GM03348 (cell line): ENCODE data around the gene SCGB3A2.

Source experiments
- DNase-seq: peaks from one replicate; pipeline ENCODE4 v3.0.0; 2012; ENCODE audit warnings: low spot score

Gene SCGB3A2

GRCh38 chr5:147904110-147904509 is 25.6 kb downstream of the SCGB3A2 start:
- no peak for DNase-seq

GRCh38 chr5:147906326-147907095 is 28.0 kb downstream of the SCGB3A2 start, which contains the start of gene C5orf46:
C5orf46 (minus strand) TSS chr5:147906538; CDS start chr5:147906501, 37 bp downstream.
- peak; percentile 31 for DNase-seq

- no peak for DNase-seq
Observed at GRCh38 chr5:147911427-147911826, 32.9 kb downstream of the SCGB3A2 start.

GRCh38 chr5:147912011-147912410 is 33.5 kb downstream of the SCGB3A2 start:
- DNase-seq, result no peak

GRCh38 chr5:147913786-147914185 is 35.3 kb downstream of the SCGB3A2 start:
- no peak for DNase-seq

GRCh38 chr5:147918101-147918685 is 39.7 kb downstream of the SCGB3A2 start:
- DNase-seq, result no peak

GRCh38 chr5:147918899-147919298 is 40.4 kb downstream of the SCGB3A2 start:
- no peak for DNase-seq

GRCh38 chr5:147920420-147921030 is 42.0 kb downstream of the SCGB3A2 start:
- DNase-seq, result no peak

GRCh38 chr5:147921136-147921535 is 42.6 kb downstream of the SCGB3A2 start:
- no peak for DNase-seq

- no peak for DNase-seq
Observed at GRCh38 chr5:147925020-147925419, 46.5 kb downstream of the SCGB3A2 start.

GRCh38 chr5:147927901-147928300 is 49.4 kb downstream of the SCGB3A2 start:
- DNase-seq, result no peak

- DNase-seq, result no peak
Observed at GRCh38 chr5:147930769-147931168, 52.3 kb downstream of the SCGB3A2 start.
